ENCODE data around the gene HACD4. TPM values are rescaled to one million over a fixed set of nuclear protein-coding genes. Genes with fewer than 3 reads are reported as not detected.

Gene HACD4
- total RNA-seq, 2 experiments from 2014 or later = not detected

GRCh38 chr9:21001581-21001980, 29.9 kb downstream of the HACD4 start:
- BruUV-seq (replicated peaks) = no TSS peak
- H3K9me3 ChIP-seq (ENCODE audit: low read length) = peaks cover 9% of the 10 kb centered on the region; the same call in 1 of the 2 replicates
- H4K20me1 ChIP-seq (ENCODE audit: insufficient read depth, low read length) = no peaks in the 10 kb centered on the region
- H3K79me2 ChIP-seq (ENCODE audit: insufficient read depth, low read depth, low read length) = no peaks in the 10 kb centered on the region
- peaks cover 20% of the 10 kb centered on the region for H3K4me1 ChIP-seq (ENCODE audit: insufficient read depth, low read length, poor library complexity, severe bottlenecking)
- intact Hi-C loops (cut with micrococcal nuclease; ENCODE audit: unreplicated experiment) = no loop called here
- DNase-seq (ENCODE audit: low spot score) = no peak
- H3K9me2 ChIP-seq (ENCODE audit: insufficient read depth, low read length) = no peaks in the 10 kb centered on the region
- no peak overlapping the region for H3K4me2 ChIP-seq (ENCODE audit: low read length)
- H3K27ac ChIP-seq (ENCODE audit: low read depth, low read length, poor library complexity, severe bottlenecking) = no peak overlapping the region
- no peaks in the 10 kb centered on the region for H3K36me3 ChIP-seq (ENCODE audit: insufficient read depth, low read length)
- no peak overlapping the region for H2AFZ ChIP-seq (ENCODE audit: low read length)
- ChIA-PET CTCF (ENCODE audit: unreplicated experiment) (no interaction called here), POLR2A (interaction anchor here (0.7 to 1.1 kb wide), 3 partner anchors 11 to 20 kb away, joined by 3 read pairs; no protein-coding TSS in a partner anchor)
- TF ChIP-seq CTCF (conservative IDR thresholded peaks at IDR 0.05; ENCODE audit: low read length) (no peak), EZH2phosphoT487 (IDR thresholded peaks at IDR 0.05; ENCODE audit: borderline replicate concordance, low read depth, low read length) (no peak)
- no peak overlapping the region for H3K4me3 ChIP-seq (ENCODE audit: low read depth, low read length, poor library complexity, severe bottlenecking)

- BruUV-seq (replicated peaks) = no TSS peak
- Histone ChIP-seq H3K79me2 (ENCODE audit: insufficient read depth, low read depth, low read length) (no peaks in the 10 kb centered on the region), H3K4me2 (ENCODE audit: low read length) (peak overlapping the region; percentile 59), H3K27ac (ENCODE audit: low read depth, low read length, poor library complexity, severe bottlenecking) (peak overlapping the region; percentile 35), H3K4me3 (ENCODE audit: low read depth, low read length, poor library complexity, severe bottlenecking) (no peak overlapping the region), H3K9me3 (ENCODE audit: low read length) (peaks cover 9% of the 10 kb centered on the region; the same call in 1 of the 2 replicates), H2AFZ (ENCODE audit: low read length) (no peak overlapping the region), H3K36me3 (ENCODE audit: insufficient read depth, low read length) (no peaks in the 10 kb centered on the region), H4K20me1 (ENCODE audit: insufficient read depth, low read length) (no peaks in the 10 kb centered on the region), H3K9me2 (ENCODE audit: insufficient read depth, low read length) (no peaks in the 10 kb centered on the region), H3K4me1 (ENCODE audit: insufficient read depth, low read length, poor library complexity, severe bottlenecking) (peaks cover 36% of the 10 kb centered on the region)
- ChIA-PET POLR2A (interaction anchor here (0.6 to 2.7 kb wide), 9 partner anchors 9 to 376 kb away, joined by 3 to 19 read pairs (median 7); no protein-coding TSS in a partner anchor), CTCF (ENCODE audit: unreplicated experiment) (no interaction called here)
- DNase-seq (ENCODE audit: low spot score) = peak; percentile 48
- TF ChIP-seq EZH2phosphoT487 (IDR thresholded peaks at IDR 0.05; ENCODE audit: borderline replicate concordance, low read depth, low read length) = no peak
- TF ChIP-seq CTCF (conservative IDR thresholded peaks at IDR 0.05; ENCODE audit: low read length) = no peak
- intact Hi-C loops (cut with micrococcal nuclease; ENCODE audit: unreplicated experiment) = no loop called here
Observed at GRCh38 chr9:20997503-20998076, 33.9 kb downstream of the HACD4 start.

- H3K36me3 ChIP-seq (ENCODE audit: insufficient read depth, low read length) = no peaks in the 10 kb centered on the region
- H3K4me1 ChIP-seq (ENCODE audit: insufficient read depth, low read length, poor library complexity, severe bottlenecking) = peaks cover 34% of the 10 kb centered on the region
- H3K9me3 ChIP-seq (ENCODE audit: low read length) = peaks cover 9% of the 10 kb centered on the region; the same call in 1 of the 2 replicates
- ChIA-PET POLR2A (interaction anchor here (0.6 to 2.7 kb wide), 10 partner anchors 8 to 375 kb away, joined by 3 to 19 read pairs (median 7); no protein-coding TSS in a partner anchor), CTCF (ENCODE audit: unreplicated experiment) (no interaction called here)
- peak overlapping the region; percentile 59 for H3K4me2 ChIP-seq (ENCODE audit: low read length)
- H3K27ac ChIP-seq (ENCODE audit: low read depth, low read length, poor library complexity, severe bottlenecking) = peak overlapping the region; percentile 35
- H3K79me2 ChIP-seq (ENCODE audit: insufficient read depth, low read depth, low read length) = no peaks in the 10 kb centered on the region
- H2AFZ ChIP-seq (ENCODE audit: low read length) = no peak overlapping the region
- BruUV-seq (replicated peaks) = no TSS peak
- intact Hi-C loops (cut with micrococcal nuclease; ENCODE audit: unreplicated experiment) = no loop called here
- no peaks in the 10 kb centered on the region for H3K9me2 ChIP-seq (ENCODE audit: insufficient read depth, low read length)
- peak; percentile 64 for DNase-seq (ENCODE audit: low spot score)
- TF ChIP-seq CTCF (conservative IDR thresholded peaks at IDR 0.05; ENCODE audit: low read length) (no peak), EZH2phosphoT487 (IDR thresholded peaks at IDR 0.05; ENCODE audit: borderline replicate concordance, low read depth, low read length) (no peak)
- H4K20me1 ChIP-seq (ENCODE audit: insufficient read depth, low read length) = no peaks in the 10 kb centered on the region
- peak overlapping the region; percentile 13 for H3K4me3 ChIP-seq (ENCODE audit: low read depth, low read length, poor library complexity, severe bottlenecking)
Observed at GRCh38 chr9:20996809-20997208, 34.6 kb downstream of the HACD4 start.

Data from OCI-LY7 (cell line).